Measurements from ENCODE around the gene FAHD2B. TPM values are rescaled to one million over a fixed set of nuclear protein-coding genes. Genes with fewer than 3 reads are reported as not detected.

The FAHD2B gene
- total RNA-seq: 6.5 and 8.3 TPM in 2 replicates

GRCh38 chr2:97094772-97095611, at the start of gene FAHD2B:
TSS of gene FAHD2B (minus strand) at chr2:97094882. CDS start at chr2:97091706, 3,176 bp downstream.

GRCh38 chr2:97113050-97113881, 18.6 kb upstream of the FAHD2B start, which contains the start of gene ANKRD36:
TSS of gene ANKRD36 (plus strand) at chr2:97113153. CDS start at chr2:97113740, 587 bp downstream.

Other genes starting within 250 kb of the FAHD2B start
- gene ANKRD39, start 236.9 kb downstream of the FAHD2B start, total RNA-seq: 6.1 and 6.5 TPM in 2 replicates
- 25.0 and 27.5 TPM in 2 replicates for gene SEMA4C, start 224.8 kb downstream of the FAHD2B start, total RNA-seq
- gene FAM178B, start 108.3 kb downstream of the FAHD2B start, total RNA-seq: not detected in 2 replicates
- gene ANKRD36, start 18.3 kb upstream of the FAHD2B start, total RNA-seq: 27.8 and 46.1 TPM in 2 replicates

Measured in smooth muscle cell of trachea (primary cell).